ENCODE data around the gene KIF5C.

The KIF5C gene

DNA sequence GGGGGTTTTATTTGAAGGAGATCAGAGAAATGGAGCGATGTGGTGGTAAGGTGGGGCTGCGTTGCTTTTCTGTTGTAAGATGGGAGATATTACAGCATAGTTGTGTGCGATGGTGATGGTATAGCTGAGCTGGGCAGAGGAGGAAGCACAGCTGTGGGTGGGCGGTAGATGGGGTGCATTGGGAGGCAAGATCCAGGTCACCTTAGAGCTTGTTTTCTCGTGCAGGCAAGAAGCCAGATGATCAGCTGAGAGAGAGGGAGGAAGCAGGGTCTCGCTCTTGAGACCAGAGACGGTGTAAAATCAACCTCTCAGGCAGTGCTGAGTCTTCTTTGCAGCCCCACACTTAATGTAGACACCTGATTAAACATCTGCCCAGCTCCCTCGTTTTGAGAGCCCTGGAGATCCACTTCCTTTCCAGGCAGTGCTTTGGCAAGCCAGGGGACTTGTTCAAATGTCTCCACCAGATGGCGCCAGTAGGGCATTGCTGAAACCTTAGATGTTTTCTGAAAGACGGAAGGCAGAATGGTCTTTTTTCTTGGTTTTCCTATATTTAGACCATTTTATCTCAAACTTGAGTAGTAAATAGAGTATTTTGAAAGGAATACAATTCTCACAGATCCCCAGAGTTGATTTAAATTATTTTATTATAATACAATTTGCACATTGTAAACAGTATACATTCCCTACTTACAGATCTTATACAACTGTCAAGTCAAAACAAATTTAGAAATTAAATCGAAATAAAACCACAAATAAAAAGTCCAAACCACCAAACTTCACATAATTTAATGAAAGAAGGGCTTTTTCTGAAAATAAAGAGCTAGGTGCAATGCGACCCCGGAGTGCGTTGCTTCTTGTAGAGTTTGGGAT lies 142.3 kb downstream of the KIF5C start:
- Mint-ChIP-seq H3K27ac (no peak overlapping the region), H3K27me3 (no peaks in the 10 kb centered on the region), H3K4me1 (peaks cover 5% of the 10 kb centered on the region), H3K9me3 (no peaks in the 10 kb centered on the region), H3K4me3 (no peak overlapping the region), H3K36me3 (no peaks in the 10 kb centered on the region)

DNA sequence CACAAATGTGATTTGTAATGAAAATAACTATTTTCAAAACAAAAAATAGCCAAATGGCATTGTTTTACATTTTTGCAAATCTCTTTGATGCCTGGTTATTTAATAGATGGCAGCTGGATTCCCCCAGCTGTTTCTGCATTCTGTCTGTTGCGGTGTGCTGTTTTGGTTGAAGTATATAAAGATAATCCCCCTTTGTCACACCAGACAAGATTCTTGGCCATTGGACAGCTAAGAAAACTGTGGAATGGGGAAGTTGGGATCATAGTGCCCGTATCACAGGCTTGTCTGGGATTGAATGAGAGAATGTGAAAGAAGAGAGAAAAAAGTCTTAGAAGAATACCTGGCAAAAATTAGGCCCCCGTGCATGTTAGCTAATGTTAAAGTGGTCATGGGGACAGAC lies 144.0 kb downstream of the KIF5C start:
- peaks cover 5% of the 10 kb centered on the region for H3K4me1 Mint-ChIP-seq
- no peak overlapping the region for H3K4me3 Mint-ChIP-seq
- H3K27ac Mint-ChIP-seq, result no peak overlapping the region
- no peaks in the 10 kb centered on the region for H3K27me3 Mint-ChIP-seq
- H3K9me3 Mint-ChIP-seq, result no peaks in the 10 kb centered on the region
- no peaks in the 10 kb centered on the region for H3K36me3 Mint-ChIP-seq

DNA sequence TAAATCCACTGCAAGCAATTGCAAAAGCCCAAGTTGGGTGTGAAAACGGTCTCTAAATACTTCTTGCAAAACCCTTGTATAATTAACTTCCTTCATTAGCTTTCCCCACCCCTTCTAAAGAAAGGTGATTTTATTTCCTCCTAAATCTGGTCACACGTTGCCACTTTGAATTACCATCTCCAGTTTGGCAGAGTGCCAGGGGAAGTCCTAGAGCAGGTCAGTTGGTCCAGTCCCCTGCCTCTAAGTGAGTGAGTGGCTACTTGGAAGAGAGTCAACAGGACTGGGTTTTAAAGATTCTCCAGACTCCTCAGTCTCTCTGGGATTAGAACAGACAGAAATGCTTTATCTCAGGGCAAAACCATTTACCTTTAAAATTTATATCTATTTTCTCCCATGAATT lies 144.7 kb downstream of the KIF5C start:
- peaks cover 5% of the 10 kb centered on the region for H3K4me1 Mint-ChIP-seq
- H3K27me3 Mint-ChIP-seq, result no peaks in the 10 kb centered on the region
- no peak overlapping the region for H3K4me3 Mint-ChIP-seq
- no peak overlapping the region for H3K27ac Mint-ChIP-seq
- no peaks in the 10 kb centered on the region for H3K9me3 Mint-ChIP-seq
- no peaks in the 10 kb centered on the region for H3K36me3 Mint-ChIP-seq

DNA sequence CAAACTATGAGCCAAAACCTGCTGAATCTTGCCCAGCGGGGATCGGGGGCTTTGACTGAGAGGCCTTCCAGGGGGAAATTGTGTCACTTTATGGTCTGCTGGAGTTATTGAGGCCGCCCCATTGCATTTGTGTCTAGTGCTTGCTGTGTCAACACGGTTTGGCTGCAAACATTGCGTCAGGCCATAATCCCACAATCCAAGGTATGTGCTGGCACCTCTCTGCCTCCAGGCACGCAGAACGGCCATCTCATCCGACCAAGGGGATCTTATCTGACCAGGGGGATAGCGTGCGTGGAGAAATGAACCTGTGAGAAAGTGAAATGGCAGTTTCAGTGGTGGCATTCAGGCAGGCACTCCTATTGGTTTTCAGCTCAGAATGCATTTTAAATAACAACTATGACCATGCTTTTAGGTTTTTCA lies 145.4 kb downstream of the KIF5C start:
- H3K27me3 Mint-ChIP-seq, result no peaks in the 10 kb centered on the region
- H3K4me1 Mint-ChIP-seq, result peaks cover 5% of the 10 kb centered on the region
- no peaks in the 10 kb centered on the region for H3K9me3 Mint-ChIP-seq
- no peak overlapping the region for H3K27ac Mint-ChIP-seq
- H3K36me3 Mint-ChIP-seq, result no peaks in the 10 kb centered on the region
- no peak overlapping the region for H3K4me3 Mint-ChIP-seq

DNA sequence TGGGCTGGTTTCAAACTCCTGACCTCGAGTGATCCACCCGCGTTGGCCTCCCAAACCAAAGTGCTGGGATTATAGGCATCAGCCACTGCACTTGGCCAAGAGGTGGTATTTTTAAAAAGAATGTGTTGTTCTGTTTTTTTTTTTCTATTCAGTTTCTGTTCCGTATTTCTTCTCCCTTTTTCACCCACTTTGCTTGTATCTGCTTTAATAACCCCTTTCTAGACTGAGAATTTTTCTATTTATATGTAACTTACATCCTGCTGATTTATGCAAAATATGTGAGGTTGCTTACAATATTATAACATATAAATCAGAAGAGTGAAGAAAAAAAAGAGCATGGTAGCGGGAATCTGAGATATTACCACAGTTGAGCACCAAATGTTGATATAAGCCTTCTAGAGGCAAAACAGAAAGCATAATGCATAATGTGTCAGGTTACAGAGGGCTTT lies 146.3 kb downstream of the KIF5C start:
- no peaks in the 10 kb centered on the region for H3K9me3 Mint-ChIP-seq
- H3K27me3 Mint-ChIP-seq, result no peaks in the 10 kb centered on the region
- no peaks in the 10 kb centered on the region for H3K36me3 Mint-ChIP-seq
- H3K4me1 Mint-ChIP-seq, result peaks cover 5% of the 10 kb centered on the region
- H3K27ac Mint-ChIP-seq, result no peak overlapping the region
- H3K4me3 Mint-ChIP-seq, result no peak overlapping the region

DNA sequence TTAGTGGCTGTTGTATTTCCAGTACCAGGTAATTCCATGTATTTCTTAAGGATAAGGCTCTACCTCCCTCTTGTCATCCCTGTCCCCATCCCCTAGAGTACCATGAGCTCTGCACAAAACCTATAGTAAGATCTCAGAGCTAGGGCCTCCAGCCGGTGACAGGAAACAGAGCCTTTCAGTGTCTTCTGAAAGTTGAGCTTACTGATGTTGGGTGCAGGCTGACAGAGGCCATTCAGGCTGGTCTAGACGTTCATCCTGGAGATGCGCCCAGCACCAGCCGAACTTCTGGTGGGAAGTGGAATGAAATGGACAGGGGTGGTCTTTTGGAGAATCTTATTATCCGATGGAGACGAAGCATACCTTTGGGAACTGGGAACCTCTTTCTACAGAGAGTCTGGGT lies 146.7 kb downstream of the KIF5C start:
- Mint-ChIP-seq H3K27ac (no peak overlapping the region), H3K27me3 (no peaks in the 10 kb centered on the region), H3K36me3 (no peaks in the 10 kb centered on the region), H3K4me1 (peaks cover 5% of the 10 kb centered on the region), H3K4me3 (no peak overlapping the region), H3K9me3 (no peaks in the 10 kb centered on the region)

DNA sequence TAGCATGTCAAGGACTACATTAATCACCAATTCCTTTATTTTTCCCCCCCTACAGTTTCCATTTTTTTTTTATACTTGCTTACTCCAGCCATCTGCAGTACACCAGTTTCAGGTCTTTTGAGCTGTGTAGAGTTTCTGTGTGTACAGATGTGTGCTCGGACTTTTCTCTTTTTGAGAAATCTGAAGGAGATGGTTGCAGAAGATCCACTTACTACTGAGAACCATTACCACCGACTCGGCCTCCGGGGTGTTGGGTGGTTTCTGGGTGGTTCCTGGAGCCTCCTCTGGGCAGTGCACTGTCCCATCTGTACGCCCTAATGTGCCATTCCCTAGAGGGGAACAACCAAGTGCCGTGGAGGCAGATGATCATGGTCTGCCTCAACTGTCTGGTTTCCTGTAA lies 148.1 kb downstream of the KIF5C start:
- no peak overlapping the region for H3K27ac Mint-ChIP-seq
- no peak overlapping the region for H3K4me3 Mint-ChIP-seq
- no peaks in the 10 kb centered on the region for H3K4me1 Mint-ChIP-seq
- H3K36me3 Mint-ChIP-seq, result no peaks in the 10 kb centered on the region
- H3K9me3 Mint-ChIP-seq, result no peaks in the 10 kb centered on the region
- H3K27me3 Mint-ChIP-seq, result no peaks in the 10 kb centered on the region

DNA sequence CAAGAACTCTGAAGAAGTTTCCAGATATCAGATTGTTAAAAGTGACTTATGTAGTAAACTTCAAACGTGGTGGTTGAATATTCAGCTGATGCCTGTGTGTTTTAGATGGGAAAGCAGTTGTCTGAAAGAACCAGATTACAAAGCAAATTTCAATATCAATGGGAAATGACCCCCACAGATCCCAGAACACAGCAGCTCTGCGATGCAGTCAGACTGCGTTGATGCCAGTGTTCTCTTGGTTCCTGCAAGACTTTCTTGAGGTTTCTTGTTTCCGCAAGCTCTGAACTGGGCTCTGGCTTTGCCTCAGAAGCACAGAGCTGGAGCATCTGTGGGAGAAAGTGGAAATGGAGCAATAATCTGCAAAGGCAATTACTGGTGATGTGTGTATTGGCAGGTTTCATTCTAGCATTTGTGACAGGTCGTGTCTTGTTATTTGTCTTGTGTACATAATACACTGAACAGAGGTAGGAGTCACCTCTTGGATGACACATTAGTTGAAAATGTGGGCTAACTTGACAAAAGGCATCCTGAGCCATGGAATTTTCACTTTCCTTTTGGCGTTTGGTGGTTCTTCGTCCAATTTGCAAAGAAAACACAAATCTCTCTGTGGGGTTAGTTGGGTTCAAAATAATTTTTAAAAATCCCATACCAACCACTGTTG lies 152.7 kb downstream of the KIF5C start:
- Mint-ChIP-seq H3K27ac (no peak overlapping the region), H3K27me3 (peaks cover 2% of the 10 kb centered on the region), H3K36me3 (no peaks in the 10 kb centered on the region), H3K9me3 (no peaks in the 10 kb centered on the region), H3K4me1 (peaks cover 3% of the 10 kb centered on the region), H3K4me3 (no peak overlapping the region)

DNA sequence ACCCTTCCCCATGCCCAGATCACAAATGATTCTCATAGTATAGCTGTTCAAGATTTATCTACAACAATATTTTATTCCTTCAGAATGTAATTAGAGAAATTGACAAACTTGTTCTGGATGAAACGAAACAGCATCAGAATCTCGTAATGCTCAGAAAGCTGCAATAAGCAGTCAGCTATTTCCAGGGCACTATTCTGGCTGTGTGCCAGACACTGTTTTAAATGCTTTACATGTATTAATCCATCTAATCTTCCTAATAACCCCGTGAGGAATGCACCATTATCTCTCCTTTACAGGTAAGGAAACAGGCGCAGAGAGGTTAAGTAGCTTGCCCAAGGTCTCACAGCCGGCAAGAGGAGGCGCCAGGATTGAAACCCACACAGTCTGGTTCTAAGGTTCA lies 153.3 kb downstream of the KIF5C start:
- peaks cover 2% of the 10 kb centered on the region for H3K27me3 Mint-ChIP-seq
- no peaks in the 10 kb centered on the region for H3K9me3 Mint-ChIP-seq
- H3K4me1 Mint-ChIP-seq, result peaks cover 3% of the 10 kb centered on the region
- no peak overlapping the region for H3K4me3 Mint-ChIP-seq
- no peaks in the 10 kb centered on the region for H3K36me3 Mint-ChIP-seq
- no peak overlapping the region for H3K27ac Mint-ChIP-seq

DNA sequence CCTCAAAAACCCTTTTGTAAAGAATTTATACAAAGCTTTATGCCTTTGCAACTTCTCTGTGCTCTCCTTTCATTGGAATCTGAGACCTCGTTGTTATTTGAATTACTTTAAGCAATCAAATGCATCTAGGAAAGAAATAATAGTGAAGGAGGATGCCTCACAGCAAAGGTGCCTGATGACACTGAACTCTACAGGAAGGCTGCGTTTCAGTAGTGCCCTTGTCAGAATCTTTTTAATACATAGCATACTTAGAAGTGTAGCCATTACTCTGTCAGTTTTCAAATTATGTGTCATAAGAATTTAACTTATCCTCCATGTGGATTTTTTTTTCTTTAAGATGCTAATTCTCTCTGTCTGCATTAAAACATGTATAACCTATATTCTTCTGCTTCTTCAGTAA lies 153.9 kb downstream of the KIF5C start:
- no peaks in the 10 kb centered on the region for H3K9me3 Mint-ChIP-seq
- peaks cover 6% of the 10 kb centered on the region for H3K27me3 Mint-ChIP-seq
- H3K4me1 Mint-ChIP-seq, result peaks cover 3% of the 10 kb centered on the region
- no peak overlapping the region for H3K4me3 Mint-ChIP-seq
- no peak overlapping the region for H3K27ac Mint-ChIP-seq
- H3K36me3 Mint-ChIP-seq, result no peaks in the 10 kb centered on the region

DNA sequence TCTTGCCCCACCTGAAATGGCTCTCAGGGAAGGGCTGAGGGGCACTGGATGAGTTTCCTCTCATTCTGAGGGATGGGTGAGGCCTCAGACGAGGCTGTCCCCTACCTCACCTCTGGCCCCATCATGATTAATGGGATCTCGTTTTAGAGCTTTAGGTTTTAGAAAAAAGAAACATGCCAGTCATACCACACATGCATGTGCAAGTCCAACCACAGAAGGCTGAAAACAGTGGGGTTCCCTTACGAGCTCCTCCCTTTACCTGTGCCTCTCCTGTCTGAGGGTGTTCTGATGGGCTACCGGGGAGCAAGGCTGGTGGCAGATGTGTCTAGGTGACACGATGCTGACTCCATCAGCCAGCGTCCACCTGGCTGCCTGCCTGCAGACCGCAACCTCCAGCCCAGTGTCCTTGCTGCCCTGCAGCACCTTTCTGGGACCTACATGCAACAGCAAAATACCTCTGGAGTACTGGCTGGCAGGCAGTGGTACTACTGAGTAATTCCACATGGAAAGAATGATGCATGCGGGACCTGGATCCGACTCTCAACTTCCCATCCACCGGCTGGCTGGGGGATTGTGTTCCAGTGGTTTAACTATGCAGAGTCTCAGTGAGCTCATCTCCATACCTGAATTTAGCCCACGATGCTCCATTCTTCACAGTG lies 154.4 kb downstream of the KIF5C start:
- Mint-ChIP-seq H3K27ac (no peak overlapping the region), H3K27me3 (peaks cover 8% of the 10 kb centered on the region), H3K36me3 (no peaks in the 10 kb centered on the region), H3K9me3 (no peaks in the 10 kb centered on the region), H3K4me1 (peaks cover 3% of the 10 kb centered on the region), H3K4me3 (no peak overlapping the region)

DNA sequence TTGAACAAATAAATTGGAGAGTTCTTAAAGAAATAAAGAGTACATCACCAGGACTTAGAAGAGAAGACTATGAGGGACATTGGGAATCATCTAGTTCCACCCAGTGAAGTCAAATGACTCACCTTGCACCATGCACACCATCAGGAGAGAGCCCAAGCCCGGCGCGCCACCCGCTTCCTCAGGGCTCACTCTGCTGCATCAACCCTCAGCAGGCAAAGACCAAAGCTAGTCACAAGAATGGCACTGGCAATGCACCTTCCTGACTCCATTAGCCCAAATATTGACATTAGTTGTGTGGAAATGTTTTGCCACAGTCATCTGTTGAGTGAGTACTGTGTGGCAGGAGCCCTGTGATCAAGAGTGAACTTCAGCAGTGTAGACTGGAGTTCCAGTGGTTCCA lies 156.4 kb downstream of the KIF5C start:
- peaks cover 10% of the 10 kb centered on the region for H3K27me3 Mint-ChIP-seq
- H3K4me1 Mint-ChIP-seq, result peaks cover 3% of the 10 kb centered on the region
- no peak overlapping the region for H3K27ac Mint-ChIP-seq
- no peaks in the 10 kb centered on the region for H3K36me3 Mint-ChIP-seq
- no peaks in the 10 kb centered on the region for H3K9me3 Mint-ChIP-seq
- no peak overlapping the region for H3K4me3 Mint-ChIP-seq

DNA sequence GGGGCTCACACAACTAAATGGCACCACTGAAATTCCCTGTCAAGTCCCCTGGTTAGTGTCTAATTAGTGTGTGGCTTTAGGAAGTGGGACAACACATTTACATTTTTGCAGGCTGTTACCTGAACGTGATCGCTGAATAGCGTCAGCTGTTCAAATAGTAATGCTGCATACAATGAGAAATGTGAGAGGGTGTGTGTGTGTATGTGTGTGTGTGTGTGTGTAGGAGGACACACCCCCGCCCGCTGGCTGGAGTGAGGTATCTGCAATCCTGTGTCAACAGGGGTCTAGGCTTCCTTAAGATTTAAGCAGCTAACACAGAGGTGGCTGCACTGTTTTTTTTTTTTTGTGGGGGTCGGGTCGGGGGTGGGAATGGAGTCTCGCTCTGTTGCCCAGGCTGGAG lies 158.7 kb downstream of the KIF5C start:
- Mint-ChIP-seq H3K4me1 (peaks cover 8% of the 10 kb centered on the region), H3K4me3 (no peak overlapping the region), H3K36me3 (no peaks in the 10 kb centered on the region), H3K27ac (no peak overlapping the region), H3K9me3 (no peaks in the 10 kb centered on the region), H3K27me3 (peaks cover 21% of the 10 kb centered on the region)

DNA sequence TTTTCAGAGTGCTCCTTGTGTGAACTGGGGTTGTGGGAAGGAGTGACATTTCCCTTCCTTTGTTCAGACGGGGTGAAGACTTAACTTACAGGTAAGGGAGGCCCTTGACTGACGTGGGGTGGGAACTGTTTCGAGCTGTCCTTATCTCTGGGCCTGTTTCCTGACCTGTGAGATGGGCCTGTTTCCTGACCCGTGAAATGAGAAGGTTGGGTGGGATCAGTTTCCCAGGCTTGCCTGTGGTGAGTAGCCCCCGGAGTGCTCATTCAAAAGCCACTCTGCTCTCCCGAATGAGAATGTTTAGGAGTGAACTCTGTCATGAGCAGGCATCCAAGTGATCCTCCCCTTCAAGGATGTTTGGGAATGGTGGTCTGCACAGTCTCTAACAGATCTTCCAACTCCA lies 159.4 kb downstream of the KIF5C start:
- no peaks in the 10 kb centered on the region for H3K36me3 Mint-ChIP-seq
- peaks cover 8% of the 10 kb centered on the region for H3K4me1 Mint-ChIP-seq

DNA sequence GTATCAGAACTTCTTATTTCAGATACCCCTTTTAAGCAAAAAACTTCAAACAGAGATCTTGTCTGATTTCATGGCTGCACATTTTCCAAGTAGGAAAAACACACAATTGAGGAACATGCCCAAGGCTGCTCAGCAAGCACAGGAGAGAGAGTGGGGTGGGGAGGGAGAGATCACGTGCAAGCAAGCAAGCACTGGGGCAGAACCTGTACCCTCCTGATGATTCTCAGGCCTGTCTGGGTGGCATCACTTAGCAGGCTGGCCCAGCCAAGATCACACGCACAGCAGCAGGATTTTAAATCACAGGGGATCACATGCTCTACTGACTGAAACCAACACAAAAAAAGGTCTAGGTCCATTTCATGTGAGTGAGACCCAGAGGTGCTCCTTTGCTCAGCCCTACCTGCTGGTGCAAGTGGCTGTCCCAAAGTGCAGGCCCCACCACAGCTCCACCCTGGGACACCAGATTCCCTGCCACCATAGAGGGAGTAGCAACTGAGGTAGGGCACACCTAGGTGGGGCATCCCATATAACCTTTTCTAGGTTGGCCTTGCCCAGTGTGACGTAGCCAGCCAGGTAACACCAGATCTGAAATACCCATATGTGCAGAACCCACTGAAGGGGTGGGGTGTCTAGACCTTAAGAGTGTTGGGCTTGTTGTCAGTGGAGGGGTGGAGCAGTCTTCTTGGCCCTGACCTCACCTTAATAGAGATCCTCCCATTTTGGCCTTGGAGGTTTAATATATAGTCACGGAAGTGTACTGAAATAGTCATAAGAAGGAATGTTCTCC lies 161.7 kb downstream of the KIF5C start:
- Mint-ChIP-seq H3K36me3 (no peaks in the 10 kb centered on the region), H3K27ac (no peak overlapping the region), H3K4me1 (peaks cover 8% of the 10 kb centered on the region), H3K27me3 (peaks cover 38% of the 10 kb centered on the region), H3K4me3 (no peak overlapping the region), H3K9me3 (no peaks in the 10 kb centered on the region)

More for the DNA sequence above, 159.4 kb downstream of the KIF5C start:
- H3K27me3 Mint-ChIP-seq, result peaks cover 24% of the 10 kb centered on the region
- no peak overlapping the region for H3K27ac Mint-ChIP-seq
- H3K9me3 Mint-ChIP-seq, result no peaks in the 10 kb centered on the region
- no peak overlapping the region for H3K4me3 Mint-ChIP-seq

Measured in activated naive CD4-positive, alpha-beta T cell treated with anti-CD3 and anti-CD28 coated beads, Interleukin-2, amount 50 U/mL, for 24 hours (primary cell).